ENCODE results near the gene LRRC8D.

The LRRC8D gene

GRCh38 chr1:89870998-89871397 is 50.2 kb downstream of the LRRC8D start:
- DNase-seq (ENCODE audit: low read depth), result no peak

GRCh38 chr1:89871768-89872473 is 51.1 kb downstream of the LRRC8D start:
- DNase-seq (ENCODE audit: low read depth), result no peak

DNA sequence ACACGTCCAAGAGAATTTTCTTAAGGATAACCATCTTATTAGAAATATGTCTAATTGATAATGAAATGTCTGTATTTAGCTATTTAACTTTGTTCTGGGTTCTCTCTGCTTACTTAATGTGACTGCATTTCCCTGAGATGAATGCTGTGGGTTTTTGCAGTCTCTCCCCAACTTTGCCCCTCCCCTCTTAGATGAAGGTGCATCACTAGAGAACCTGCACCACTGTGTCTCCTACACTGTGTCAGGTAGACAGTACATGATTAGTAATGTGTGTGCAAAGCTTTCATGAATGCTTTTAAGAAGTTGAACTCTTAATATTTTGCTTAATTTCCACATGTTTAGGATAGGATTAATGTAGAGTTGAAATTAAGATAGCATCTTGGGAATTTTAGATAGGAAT is 51.7 kb downstream of the LRRC8D start:
- DNase-seq (ENCODE audit: low read depth), result no peak

GRCh38 chr1:89873288-89873687 is 52.5 kb downstream of the LRRC8D start:
- DNase-seq (ENCODE audit: low read depth), result no peak

DNA sequence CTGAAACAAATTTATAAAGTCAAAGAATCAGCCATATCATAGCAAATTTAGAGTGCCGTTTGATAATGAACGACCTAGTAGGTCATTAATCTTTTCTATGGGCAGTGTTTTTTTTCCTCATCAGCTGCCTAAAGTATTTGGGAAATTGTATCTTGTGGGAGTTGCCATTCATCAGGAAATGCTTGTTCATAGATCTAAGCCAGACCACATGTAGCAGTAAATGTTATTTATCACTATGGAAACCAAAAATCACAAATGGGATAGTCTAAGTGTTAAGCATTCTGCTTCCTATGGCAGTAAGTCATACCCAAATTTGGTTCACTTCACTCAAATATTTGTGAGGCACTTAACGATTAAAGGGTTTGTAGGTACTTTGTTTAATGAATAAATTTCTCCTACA is 52.9 kb downstream of the LRRC8D start:
- DNase-seq (ENCODE audit: low read depth), result no peak

GRCh38 chr1:89876463-89876862 is 55.6 kb downstream of the LRRC8D start:
- no peak for DNase-seq (ENCODE audit: low read depth)

DNA sequence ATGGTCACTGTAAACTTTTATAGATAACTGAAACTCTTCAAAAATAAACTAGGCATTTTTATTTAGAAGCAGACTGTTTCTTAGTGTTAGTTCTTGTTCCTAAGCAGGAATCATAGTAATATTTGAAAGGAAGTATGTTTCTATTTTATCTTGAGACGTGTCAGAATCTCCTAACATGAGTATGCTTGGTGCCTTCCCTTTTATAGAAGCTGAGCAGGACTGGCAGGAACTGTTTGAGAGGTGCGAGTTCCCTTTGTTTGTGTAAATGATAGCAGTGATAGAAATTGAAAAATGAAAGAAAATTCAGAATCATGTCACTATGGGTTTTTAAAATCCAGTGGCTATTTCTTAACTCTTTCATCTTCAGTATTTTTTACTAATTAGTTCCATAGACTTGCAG is 56.9 kb downstream of the LRRC8D start:
- no peak for DNase-seq (ENCODE audit: low read depth)

- DNase-seq (ENCODE audit: low read depth), result no peak
Measured at GRCh38 chr1:89878256-89878655, 57.4 kb downstream of the LRRC8D start.

GRCh38 chr1:89880679-89881078 is 59.8 kb downstream of the LRRC8D start:
- no peak for DNase-seq (ENCODE audit: low read depth)

DNA sequence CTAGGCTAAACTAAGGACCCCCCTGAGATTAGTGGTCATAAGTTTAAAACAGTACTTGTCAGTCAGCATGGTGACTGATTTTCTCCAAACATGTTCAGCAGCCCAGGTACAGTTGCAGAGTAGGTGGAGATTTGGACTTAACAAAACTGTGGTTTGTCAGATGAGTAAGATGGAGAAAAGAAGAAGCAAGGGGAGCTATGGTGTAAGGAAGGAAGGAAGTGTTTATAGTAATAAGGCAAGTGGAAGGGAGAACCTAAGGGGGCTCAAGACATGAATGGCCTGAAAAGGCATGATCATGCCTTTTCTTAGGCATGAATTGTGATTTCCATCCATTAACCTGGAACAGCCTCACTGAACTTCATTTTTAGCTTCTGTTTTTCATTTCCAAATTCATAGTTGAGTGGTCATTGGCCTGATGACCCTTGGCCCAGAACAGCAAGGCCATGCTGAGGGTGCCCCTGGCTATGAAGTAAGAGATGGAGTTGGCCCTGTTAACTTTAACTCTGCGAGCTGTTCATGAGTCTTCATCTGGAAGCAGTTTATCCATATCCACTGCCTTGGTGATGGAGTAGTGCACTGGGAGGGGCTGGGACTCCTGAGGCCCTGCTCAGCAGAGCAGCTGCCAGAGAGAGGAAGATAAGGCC is 60.7 kb downstream of the LRRC8D start:
- no peak for DNase-seq (ENCODE audit: low read depth)

- no peak for DNase-seq (ENCODE audit: low read depth)
Measured at GRCh38 chr1:89882348-89883029, 61.7 kb downstream of the LRRC8D start.

DNA sequence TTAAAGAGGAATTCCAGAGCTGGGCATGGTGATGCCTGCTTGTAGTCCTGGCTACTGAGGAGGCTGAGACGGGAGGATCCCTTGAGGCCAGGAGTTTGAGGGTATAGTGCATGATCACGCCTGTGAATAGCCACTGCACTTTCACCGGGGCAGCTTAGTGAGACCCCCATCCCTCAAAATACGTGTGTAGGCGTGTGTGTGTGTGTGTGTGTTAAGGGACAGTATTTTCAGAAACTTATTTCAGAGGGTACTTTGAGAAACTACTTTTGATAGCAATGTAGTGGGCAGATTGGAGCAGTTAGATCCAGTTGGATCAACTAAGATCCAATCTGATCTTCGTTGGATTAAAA is 62.2 kb downstream of the LRRC8D start:
- DNase-seq (ENCODE audit: low read depth), result no peak

- no peak for DNase-seq (ENCODE audit: low read depth)
Measured at GRCh38 chr1:89884718-89885596, 64.1 kb downstream of the LRRC8D start.

DNA sequence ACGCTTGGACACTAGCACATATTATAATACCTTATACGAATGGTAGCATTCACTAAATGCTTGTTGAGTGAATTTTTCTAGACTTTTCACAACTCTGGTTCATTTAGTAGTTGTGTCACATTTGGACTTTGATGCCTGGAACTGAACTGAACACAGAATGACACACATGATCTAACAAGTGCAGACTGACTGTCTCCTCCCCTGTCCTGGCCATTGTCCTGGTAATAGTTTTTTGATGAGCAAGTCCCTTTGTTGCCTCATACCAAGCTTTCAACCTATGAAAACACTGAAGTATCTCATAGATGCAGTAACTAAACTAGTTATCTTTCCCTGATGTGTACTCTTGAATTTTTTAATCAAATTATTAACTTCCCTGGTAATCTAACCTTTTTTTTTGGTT is 66.4 kb downstream of the LRRC8D start:
- no peak for DNase-seq (ENCODE audit: low read depth)

DNA sequence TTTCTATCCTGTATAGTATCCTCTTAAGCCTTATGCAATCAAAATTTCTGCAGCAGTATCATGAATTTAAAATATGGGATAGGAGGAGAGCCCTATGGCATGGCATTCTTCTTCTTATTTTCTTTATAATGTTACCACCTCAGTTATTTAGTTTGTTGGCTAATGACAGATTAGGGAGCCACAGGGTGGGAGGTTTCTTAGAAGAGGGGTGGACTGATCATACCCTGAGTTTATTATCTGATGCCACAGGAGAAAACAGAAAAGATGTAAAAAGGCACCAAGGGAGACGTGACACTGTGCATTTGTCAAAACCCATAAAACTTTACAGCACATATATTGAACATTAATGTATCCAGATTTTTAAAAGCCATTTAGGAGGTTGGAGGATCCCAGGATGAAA is 66.9 kb downstream of the LRRC8D start:
- no peak for DNase-seq (ENCODE audit: low read depth)

- DNase-seq (ENCODE audit: low read depth), result no peak
Measured at GRCh38 chr1:89888480-89889322, 67.9 kb downstream of the LRRC8D start.

DNA sequence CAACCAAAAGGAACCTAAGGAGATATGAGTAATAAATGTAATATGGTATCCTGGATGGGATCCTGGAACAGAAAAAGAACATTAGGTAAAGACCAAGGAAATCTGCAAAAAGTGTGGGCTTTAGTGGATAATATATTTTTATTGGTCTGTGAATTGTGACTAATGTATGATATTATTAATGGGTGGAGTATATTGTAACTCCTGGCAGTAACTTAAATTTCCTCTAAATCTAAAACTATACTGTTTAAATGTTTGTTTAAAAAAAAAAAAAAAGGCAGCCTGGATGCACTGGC is 68.4 kb downstream of the LRRC8D start:
- no peak for DNase-seq (ENCODE audit: low read depth)

- no peak for DNase-seq (ENCODE audit: low read depth)
Measured at GRCh38 chr1:89890085-89890752, 69.4 kb downstream of the LRRC8D start.

DNA sequence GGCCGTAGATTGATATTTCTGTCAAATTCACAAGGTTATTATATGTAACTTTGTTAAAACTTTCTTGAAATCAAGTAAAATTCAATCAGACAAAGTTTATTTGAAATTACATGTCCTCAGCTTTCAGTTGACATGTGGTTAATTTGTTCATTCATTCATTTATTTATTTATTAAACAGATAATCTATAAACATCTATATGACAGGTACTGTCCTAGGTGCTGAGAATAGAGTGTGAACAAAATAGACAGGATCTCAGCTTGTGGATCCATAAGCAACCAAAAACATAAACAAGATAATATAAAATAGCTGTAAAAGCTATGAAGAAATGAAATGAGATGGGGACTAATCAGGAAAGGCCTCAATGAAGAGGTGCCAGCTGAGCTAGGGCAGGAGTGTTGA is 72.0 kb downstream of the LRRC8D start:
- DNase-seq (ENCODE audit: low read depth), result no peak

DNA sequence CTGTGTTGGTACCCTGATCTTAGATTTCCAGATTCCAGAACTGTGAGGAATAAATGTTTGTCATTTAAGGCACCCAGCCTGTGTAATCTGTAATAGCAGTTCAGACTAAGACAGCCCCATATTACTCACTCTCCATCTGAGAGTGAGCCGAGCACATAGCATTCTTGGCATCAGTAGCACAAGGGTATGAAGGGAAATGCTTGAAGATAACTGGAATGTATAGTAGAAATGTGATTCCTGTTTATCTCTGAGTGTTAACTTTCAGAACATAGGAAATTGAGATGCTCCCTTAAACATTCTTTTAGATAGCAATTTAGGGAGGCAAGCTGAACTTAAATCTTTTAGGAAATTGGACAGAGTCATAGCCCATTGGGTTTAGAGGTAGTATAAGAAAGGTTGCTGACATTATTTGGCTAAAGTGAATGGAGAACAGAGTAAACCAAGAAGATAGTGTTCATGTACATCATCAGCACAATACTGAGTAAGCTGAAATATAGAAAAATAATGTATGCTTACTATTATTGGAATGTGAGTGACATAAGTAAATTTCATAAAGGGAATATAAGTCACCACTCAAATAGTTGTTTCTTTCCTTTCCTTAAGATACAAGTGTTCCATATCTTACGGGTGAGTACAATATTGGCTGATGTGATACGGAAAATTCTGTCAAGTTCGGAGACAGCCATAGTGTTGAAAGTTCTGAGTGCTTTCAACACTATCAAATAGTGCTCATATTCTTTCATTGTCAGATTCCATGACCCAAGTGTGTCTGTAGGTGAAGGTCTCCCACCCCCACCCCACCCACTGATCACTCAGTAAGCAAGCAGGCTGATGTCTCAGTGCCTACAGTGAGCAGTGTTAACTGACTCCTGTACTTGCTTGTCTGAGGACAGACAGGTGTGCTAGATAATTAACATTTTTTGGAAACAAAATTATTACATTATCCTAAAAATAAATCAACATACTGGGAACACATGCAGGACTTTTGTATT is 73.7 kb downstream of the LRRC8D start:
- DNase-seq (ENCODE audit: low read depth), result no peak

All from activated T-helper 9 cell treated with anti-CD3 and anti-CD28 coated beads, Interleukin-2, amount 50 U/mL, for 16 hours (primary cell).